ENCODE data around the gene SMO. TPM values are rescaled to one million over a fixed set of nuclear protein-coding genes. Genes with fewer than 3 reads are reported as not detected.
A peak's percentile ranks its signal among the peaks of the same experiment; 100 is the strongest.

Gene SMO
- total and polyA plus RNA-seq, 9 of the 15 experiments (the other 6 are each of a cell fraction or from before 2014, with no cell fraction given) = 0.05 to 0.13 (median 0.10) TPM; not detected in 5

GRCh38 chr7:129150199-129150996, 38.0 kb upstream of the SMO start (continued):
- no peak for TF ChIP-seq CHD7 (IDR thresholded peaks at IDR 0.05; ENCODE audit: low read depth, low read length)
- TF ChIP-seq NELFE (IDR thresholded peaks at IDR 0.05; ENCODE audit: insufficient read depth, insufficient read length) = no peak
- no peak for TF ChIP-seq THAP12 (CRISPR knock-in tag; IDR thresholded peaks at IDR 0.05)
- 0 out of 2 replicates have a peak, but pooled peaks have one; percentile 71 for TF ChIP-seq MTA3 (IDR thresholded peaks at IDR 0.05; ENCODE audit: borderline replicate concordance)
- TF ChIP-seq SREBF2 (CRISPR knock-in tag; IDR thresholded peaks at IDR 0.05) = no peak
- TF ChIP-seq GATAD2B (IDR thresholded peaks at IDR 0.05; ENCODE audit: borderline replicate concordance) = peak; percentile 52; the same call in 1 of the 2 replicates
- TF ChIP-seq HDAC1 (IDR thresholded peaks at IDR 0.05) = peak in 1 of 2 experiments; percentile 91; a peak in 2 of 4 replicates
- TF ChIP-seq, protein P1, sequence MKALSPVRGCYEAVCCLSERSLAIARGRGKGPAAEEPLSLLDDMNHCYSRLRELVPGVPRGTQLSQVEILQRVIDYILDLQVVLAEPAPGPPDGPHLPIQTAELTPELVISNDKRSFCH (CRISPR knock-in tag; IDR thresholded peaks at IDR 0.05) = no peak
- TF ChIP-seq, protein P1 (tag; IDR thresholded peaks at IDR 0.05) = peak; percentile 61; the same call in 1 of the 2 replicates

Data from K562 (cell line).